Suppressor macrophage treated with lipopolysaccharide for 1 hour (primary cell): ENCODE data around the gene IGF2BP2.
A peak's percentile ranks its signal among the peaks of the same experiment; 100 is the strongest.

Experiments
- DNase-seq, 3 donors: peaks; one replicate each; pipeline ENCODE4 v3.0.0-alpha.2; 2020 to 2022

The IGF2BP2 gene

DNA sequence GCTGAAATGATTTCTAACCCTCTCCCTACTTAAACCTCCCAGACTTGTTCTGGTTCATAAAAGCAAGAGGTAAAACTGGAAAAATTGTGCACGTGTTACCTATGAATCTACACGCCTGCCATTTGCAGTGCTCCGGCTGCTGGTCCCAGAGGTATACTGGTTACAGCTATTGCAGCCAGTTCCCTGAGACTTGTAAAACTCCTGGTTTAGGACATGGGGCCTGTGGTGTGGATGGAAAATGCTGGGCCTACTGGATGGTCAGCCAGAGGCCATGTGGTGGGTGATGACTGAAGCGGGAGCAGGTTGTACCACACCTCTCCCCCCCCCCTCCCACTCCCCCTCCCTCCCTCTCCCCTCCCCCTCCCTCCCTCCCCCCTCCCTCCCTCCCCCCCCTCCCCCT is 193.7 kb downstream of the IGF2BP2 start:
- no peak for DNase-seq

DNA sequence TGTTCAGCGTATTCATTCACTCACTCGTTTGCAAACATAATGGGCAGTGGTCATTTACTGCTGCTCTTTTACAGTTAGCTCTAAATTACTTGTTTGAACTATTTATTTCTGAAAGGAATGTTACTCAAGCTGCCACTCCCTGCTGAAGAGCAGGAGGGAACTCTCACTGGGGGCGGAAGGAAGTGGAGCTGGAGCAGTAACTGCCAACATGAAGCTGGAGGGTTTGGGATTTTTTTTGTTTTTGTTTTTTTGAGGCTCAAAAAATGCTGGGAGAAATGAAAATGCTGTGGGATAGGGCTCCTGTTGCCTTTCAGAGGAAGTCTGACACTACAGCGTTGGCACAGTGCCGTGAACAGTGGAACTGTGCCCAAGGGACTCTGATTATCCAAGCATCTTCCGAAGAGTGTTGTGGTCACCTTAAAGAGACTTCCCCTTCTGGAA is 194.6 kb downstream of the IGF2BP2 start:
- peak in 2 of 3 donors; percentile 6 to 39 for DNase-seq

DNA sequence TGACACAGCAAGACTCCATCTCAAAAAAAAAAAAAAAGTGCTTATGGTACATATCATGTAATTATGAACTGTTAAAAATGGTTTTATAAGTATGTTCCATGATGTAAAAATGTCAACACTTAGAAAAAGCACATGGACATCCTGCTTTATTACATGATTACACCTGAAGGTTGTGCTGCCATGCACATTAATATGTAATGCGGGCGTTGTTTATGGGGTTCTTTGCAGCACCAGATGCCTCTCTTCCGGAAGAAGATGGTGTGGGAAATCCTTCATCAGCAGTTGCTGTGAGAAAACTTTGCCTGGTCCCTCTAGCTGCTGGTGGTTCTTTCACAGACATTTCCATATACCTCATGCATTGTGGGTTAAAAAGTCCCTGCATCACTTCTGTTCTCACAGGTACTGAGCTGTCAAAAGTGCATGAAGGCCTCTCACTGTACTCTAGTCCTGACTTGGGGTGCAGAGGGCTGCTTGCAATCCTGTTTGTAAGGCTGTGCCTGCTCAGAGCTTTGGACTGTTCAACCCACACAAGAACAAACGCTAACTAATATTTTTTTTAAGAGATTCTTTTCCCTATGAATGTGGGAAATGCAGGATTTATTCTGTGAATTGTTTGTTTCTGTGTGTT is 195.2 kb downstream of the IGF2BP2 start:
- no peak for DNase-seq

DNA sequence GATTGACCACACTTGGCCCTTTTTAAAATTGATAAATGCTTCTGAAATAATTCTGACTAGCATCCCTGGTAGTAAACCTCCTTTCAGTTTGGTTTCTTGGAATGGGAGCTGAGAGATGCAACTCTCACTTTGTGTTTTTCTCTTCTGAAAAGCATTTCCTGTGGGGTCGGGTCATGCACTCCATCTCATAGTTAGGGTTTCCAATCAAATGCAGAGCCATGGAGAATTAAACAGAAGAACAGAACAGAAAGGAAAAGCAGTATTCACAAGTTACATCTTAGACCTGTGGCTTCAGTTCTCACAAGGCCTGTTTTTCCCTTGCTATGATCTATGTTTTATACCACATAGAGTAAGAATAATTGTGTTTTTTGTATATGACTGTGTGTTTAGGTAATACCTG is 199.1 kb downstream of the IGF2BP2 start:
- no peak for DNase-seq

DNA sequence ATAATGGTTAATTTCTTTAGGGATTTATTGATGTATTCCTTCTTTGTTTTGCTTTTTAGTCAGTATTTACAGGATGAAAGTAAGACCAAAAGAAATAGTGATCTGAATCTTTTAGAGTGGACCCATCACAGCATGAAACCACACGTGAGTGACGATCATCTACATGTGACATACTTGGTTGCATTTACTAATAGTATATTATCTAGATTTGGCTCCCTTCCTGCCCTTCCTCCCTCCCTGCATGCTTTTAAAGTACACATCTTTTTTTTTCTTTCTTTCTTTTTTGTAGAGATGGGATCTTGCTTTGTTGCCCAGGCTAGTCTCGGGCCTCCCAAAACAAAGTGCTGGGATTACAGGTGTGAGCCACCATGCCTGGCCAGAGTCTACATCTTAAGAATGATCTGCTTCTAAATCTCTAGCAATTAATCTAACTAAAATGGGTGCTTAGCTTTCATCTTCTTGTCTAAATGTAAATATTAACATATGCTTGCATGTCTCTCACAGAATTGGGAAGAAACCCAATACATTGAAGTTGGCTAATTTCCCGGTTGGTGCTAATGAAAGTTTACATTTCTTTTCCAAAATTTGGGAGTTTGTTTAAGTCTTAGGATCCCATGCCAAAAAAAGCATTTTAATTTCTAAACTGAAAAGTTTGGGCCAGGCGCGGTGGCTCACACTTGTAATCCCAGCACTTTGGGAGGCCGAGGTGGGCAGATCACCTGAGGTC is 200.7 kb downstream of the IGF2BP2 start:
- DNase-seq, result no peak

DNA sequence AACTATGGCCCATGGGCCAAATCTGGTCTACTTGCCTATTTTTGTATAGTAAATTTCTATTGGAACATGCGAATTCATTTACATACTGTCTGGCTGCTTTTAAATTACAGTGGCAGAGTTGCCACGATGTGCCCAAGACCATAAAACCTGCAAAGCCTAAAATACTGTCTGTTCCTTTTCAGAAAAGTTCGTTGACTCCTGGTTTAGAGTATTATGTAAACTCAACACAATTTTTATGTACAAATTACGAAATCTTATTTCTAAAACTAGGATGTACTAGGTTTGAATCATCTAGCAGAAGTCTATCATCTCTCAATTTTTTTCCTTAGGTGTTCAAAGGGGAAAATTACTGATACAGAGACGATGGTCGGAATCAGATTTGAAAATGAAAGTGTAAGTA is 211.8 kb downstream of the IGF2BP2 start:
- DNase-seq, result no peak

DNA sequence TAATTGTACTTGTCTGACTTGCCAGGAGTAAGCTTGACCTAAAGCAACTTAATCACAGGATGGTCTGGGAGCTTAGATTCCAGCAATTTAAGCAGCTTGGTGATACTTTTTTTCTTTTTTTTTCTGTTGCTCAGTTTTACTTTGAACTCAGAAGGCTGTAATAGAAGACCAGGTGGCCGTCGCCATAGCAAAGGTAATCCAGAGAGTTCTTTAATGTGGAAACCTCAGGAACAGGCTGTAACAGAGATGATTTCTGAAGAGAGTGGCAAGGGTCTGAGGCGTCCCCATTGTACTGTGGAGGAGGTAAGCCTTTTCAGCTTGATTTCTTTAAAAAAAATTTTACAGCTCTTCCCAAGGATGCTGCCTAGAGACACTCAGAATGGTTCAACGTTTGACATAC is 218.6 kb downstream of the IGF2BP2 start:
- DNase-seq, result no peak

- DNase-seq, result peak; percentile 25 to 41 (median 30)
Measured at GRCh38 chr3:185605566-185605965, 219.3 kb downstream of the IGF2BP2 start.

DNA sequence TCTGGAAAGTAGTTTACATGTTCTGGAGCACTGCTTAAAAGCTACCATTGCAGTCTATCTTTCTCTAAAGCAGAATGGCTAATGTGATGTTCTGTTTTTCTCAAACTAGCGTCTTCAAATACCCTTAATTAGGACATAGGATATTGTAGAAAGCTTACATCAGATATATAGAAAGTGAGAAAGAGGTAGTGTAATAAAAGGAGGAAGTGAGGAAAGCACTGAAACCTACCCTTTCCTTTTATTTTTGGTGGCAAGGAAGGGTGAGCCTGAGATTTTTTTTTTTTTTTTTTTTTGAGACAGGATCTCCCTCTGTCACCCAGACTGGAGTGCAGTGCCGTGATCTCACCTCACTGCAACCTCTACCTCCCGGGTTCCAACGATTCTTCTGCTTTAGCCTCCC is 229.3 kb downstream of the IGF2BP2 start:
- DNase-seq, result peak; percentile 55 to 85 (median 74)

DNA sequence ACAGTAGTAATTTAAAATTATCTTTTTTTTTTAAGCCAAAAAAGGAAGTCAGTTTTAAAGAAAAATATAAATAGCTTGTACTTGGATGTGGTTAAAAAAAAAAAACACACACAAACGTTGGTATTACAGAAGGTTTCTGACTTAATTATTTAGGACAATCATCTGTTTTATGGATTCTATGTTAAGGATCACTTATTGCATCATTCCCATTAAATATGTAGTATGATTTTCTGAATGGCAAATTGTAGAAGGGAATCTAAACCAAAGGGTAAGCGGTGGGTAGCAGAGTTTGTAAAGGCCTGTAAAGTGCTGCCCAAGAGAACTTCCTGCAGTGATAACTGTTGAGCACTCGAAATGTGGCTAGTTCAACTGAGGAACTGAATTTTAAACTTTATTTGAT is 230.8 kb downstream of the IGF2BP2 start:
- no peak for DNase-seq
